ENCODE data around the gene G3BP1.
"Not testable (repeated sequence)": the region's sequence is repeated elsewhere in the genome, so short reads cannot be mapped to it uniquely, and the experiment has no call there.

The G3BP1 gene

GRCh38 chr5:151856861-151857260 is 85.1 kb downstream of the G3BP1 start:
- Mint-ChIP-seq H3K27ac (ENCODE audit: low read depth) (no peak overlapping the region), H3K4me1 (no peaks in the 10 kb centered on the region), H3K9me3 (no peaks in the 10 kb centered on the region), H3K4me3 (no peak overlapping the region), H3K36me3 (ENCODE audit: insufficient read depth) (peaks cover 1% of the 10 kb centered on the region), H3K27me3 (no peaks in the 10 kb centered on the region)
- no peak for DNase-seq (ENCODE audit: low spot score in 2 of 2)
- ATAC-seq (replicated peaks; ENCODE audit: extremely low read depth, poor library complexity, severe bottlenecking) = no peak

- ATAC-seq (replicated peaks; ENCODE audit: extremely low read depth, poor library complexity, severe bottlenecking); DNase-seq (ENCODE audit: low spot score in 2 of 2); H3K27me3 Mint-ChIP-seq; H3K27ac Mint-ChIP-seq (ENCODE audit: low read depth); H3K9me3 Mint-ChIP-seq; H3K4me1 Mint-ChIP-seq; H3K36me3 Mint-ChIP-seq (ENCODE audit: insufficient read depth); H3K4me3 Mint-ChIP-seq: not testable (repeated sequence)
Measured at GRCh38 chr5:151860867-151861266, 89.1 kb downstream of the G3BP1 start.

All from central memory CD8-positive, alpha-beta T cell (primary cell).